Astrocyte of the spinal cord (primary cell): ENCODE data around the gene SINHCAF.
"Not testable (repeated sequence)": the region's sequence is repeated elsewhere in the genome, so short reads cannot be mapped to it uniquely, and the experiment has no call there.

ENCODE experiments used
- DNase-seq: peaks from one replicate; pipeline ENCODE4 v3.0.0; 2011; ENCODE audit warnings: low read depth, low spot score
- H3K4me3 ChIP-seq: 2 replicates; pipeline ENCODE4 v1.5.1; 2011; ENCODE audit warnings: low read depth, mild to moderate bottlenecking, low read length, moderate library complexity
- CTCF ChIP-seq: IDR thresholded peaks from 2 replicates; pipeline ENCODE4 v1.5.1; 2012; ENCODE audit warnings: low read depth, mild to moderate bottlenecking, low read length, inconsistent platforms
- in situ Hi-C: cut with HindIII; loops from 2 replicates; pipeline ENCODE4 v1.10.0; 2017; ENCODE audit warnings: low sequenced_read_pairs

Gene SINHCAF

DNA sequence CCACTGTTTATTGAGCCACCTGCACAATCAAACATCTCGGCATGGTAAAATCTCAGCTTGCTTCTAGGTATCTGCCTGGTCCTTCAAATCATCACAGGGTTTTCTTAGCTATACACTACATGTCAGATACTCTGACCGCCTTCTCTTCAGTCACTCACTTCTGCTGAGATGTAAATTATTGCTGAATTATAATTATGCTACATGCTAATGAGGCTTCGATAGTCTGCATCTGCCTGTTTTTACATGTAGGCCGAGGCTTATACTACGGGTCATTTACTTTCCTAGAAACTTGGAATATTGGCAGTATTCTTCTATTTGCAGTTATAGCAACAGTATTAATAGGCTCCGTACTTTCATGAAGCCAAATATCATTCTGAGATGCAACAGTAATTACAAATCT lies 77.6 kb downstream of the SINHCAF start:
- TF ChIP-seq CTCF, result no peak
- in situ Hi-C loops, result no loop called here
- no peak for DNase-seq
- no peak overlapping the region for H3K4me3 ChIP-seq

GRCh38 chr12:31246470-31246850 lies 79.5 kb downstream of the SINHCAF start:
- H3K4me3 ChIP-seq, result no peak overlapping the region
- TF ChIP-seq CTCF, result no peak
- DNase-seq, result no peak
- in situ Hi-C loops, result no loop called here

GRCh38 chr12:31245822-31246469 lies 80.0 kb downstream of the SINHCAF start:
- no peak overlapping the region for H3K4me3 ChIP-seq
- no peak for TF ChIP-seq CTCF
- in situ Hi-C loops, result no loop called here
- no peak for DNase-seq

- H3K4me3 ChIP-seq, in situ Hi-C loops, DNase-seq: not testable (repeated sequence)
Measured at GRCh38 chr12:31242418-31242817, 83.5 kb downstream of the SINHCAF start.

- peak; percentile 62 for DNase-seq
- H3K4me3 ChIP-seq, result no peak overlapping the region
- TF ChIP-seq CTCF, result peak; percentile 73
- in situ Hi-C loops, result no loop called here
Measured at GRCh38 chr12:31238764-31239387, 87.1 kb downstream of the SINHCAF start.

GRCh38 chr12:31238333-31238732 lies 87.6 kb downstream of the SINHCAF start:
- in situ Hi-C loops, H3K4me3 ChIP-seq, DNase-seq: not testable (repeated sequence)

- TF ChIP-seq CTCF, result no peak
- in situ Hi-C loops, result no loop called here
- H3K4me3 ChIP-seq, result no peak overlapping the region
- no peak for DNase-seq
Measured at GRCh38 chr12:31236998-31237637, 88.8 kb downstream of the SINHCAF start.
